GM18519 (cell line): ENCODE data around the gene PROCA1.

ENCODE experiments used
- ATAC-seq: cut with Tn5 transposase; IDR thresholded peaks from one replicate; pipeline ENCODE4 v1.9.1; 2021; ENCODE audit warnings: mild to moderate bottlenecking, moderate library complexity; ENCODE audit not compliant: unreplicated experiment, low FRiP score

Gene PROCA1

DNA sequence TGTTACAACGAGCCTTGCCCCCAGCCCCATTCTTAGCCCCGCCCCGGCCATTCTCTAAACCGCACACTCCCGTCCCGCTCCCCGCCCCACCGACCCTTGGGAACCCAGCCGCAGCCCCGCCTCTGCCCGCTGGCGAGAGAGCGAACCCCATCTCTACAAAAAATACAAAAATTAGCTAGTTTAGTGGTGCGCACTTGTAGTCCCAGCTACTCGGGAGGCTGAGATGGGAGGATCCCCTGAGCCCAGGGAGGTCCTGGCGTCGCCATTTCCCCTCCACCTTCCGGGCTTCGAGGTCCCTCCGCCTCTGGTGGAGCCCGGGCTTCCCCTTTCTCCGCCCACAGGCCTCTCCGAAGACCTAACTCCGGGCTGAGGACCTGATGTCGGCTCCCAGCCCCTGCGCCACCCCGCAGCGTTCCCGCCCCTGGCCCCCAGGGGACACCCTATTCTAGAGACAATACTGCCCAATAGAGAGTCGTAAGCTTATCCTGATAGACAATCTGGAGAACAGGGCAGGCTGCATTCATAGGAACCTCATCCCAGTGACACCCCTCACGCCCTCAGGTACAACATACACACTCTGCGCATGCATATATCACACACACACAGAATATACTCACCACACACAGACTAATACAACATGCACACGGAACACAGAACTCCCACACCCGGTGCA is 480 bp upstream of the PROCA1 start:
- ATAC-seq = no peak

- peak; percentile 42 for ATAC-seq
Observed at GRCh38 chr17:28710861-28711722, 596 bp downstream of the PROCA1 start.

- ATAC-seq = no peak
Observed at GRCh38 chr17:28707339-28707720, 4.4 kb downstream of the PROCA1 start.

- ATAC-seq = no peak
Observed at GRCh38 chr17:28706471-28707338, 5.0 kb downstream of the PROCA1 start.

DNA sequence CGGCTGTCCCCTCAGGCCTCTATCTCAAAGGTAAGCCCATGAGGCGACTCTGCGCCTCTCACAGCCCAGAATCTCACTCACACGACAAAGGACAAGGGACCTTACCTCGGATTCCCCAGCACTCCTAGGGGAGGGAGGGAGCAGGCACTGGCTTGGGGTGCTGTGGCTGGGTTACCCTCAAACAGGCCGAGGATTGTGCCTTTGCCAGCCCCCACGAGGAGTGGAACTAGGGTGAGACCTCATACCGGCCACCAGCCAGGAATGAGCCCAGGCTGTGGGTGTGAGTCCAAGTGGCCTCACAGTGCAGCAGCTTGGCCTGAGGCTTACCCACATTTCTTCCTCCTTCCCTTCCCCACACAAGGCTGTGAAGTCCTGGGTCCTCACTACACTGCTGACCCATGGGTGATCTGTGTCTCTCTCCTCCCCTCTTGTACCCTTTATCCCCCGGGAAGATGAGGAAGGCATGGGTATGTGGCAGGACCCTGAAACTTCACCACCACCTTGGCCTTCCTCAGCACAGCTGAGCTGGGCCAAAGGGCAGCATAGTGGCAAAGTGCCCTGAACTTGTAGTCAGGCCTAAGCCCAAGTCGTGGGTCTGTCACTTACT is 5.9 kb downstream of the PROCA1 start:
- ATAC-seq = no peak

GRCh38 chr17:28705074-28705659 is 6.5 kb downstream of the PROCA1 start:
- ATAC-seq = no peak

DNA sequence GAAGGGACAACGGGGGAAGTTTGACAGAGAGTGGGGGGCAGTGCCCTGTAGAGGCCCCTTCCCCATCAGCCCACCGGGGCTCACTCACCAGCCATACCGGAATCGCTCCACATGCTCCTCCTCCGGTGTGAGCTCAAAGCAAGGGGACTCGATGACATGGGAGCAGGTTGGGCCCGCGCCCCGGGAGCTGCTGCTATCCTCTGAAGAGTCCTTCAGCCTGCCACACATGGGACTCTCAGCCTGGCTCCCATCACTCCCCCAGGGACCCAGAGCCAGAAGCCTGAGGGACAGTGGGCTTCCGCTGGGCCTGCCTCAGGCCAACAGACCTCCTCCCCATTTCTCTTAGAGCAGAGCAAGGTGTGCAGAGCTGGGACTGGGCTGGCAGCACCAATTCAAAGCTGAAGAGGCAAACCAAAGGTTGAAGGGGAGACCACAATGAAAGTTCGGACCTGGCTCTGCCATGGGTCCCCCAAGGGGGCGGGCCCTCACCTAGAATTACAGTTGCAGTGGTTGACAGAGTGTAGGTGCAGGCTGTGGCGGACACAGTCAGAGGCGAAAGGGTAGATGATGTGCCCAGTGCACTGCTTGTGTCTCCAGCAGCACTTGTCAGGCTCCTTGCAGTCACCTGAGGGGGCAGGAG is 7.3 kb downstream of the PROCA1 start:
- ATAC-seq = no peak

DNA sequence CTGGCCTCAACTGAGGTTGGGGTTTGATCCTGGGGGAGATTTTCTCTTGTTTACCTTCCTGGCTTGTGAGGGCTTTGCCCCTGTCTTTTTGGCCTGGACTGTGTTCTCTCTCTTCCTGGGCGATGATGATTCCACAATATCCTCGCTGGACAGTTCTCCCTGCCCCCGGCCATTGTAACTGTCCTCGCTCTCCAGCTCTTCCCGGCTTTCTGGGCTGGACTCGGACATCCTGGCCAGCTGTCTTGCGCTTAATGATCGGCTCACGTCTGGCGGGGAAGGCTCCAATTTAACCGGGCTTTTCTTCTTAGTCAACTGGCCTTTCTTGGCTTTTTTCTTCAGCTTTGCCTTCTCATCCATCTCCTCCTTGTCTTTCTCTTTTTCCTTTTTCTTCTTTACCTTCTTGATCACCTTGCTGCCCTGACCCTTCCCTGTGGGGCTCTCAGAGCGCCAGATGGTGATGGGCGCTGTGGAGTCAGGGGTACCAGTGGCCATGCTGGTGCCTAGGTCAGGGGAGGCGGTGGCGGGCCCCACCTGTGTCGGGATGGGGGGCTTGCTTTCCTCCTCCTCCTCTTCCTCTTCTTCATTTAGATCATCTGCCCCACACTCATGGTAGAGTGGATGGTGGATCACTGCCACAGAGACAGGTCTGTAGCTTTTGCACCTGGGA is 8.0 kb downstream of the PROCA1 start:
- ATAC-seq = no peak

GRCh38 chr17:28702752-28703150 is 8.9 kb downstream of the PROCA1 start:
- ATAC-seq = no peak

DNA sequence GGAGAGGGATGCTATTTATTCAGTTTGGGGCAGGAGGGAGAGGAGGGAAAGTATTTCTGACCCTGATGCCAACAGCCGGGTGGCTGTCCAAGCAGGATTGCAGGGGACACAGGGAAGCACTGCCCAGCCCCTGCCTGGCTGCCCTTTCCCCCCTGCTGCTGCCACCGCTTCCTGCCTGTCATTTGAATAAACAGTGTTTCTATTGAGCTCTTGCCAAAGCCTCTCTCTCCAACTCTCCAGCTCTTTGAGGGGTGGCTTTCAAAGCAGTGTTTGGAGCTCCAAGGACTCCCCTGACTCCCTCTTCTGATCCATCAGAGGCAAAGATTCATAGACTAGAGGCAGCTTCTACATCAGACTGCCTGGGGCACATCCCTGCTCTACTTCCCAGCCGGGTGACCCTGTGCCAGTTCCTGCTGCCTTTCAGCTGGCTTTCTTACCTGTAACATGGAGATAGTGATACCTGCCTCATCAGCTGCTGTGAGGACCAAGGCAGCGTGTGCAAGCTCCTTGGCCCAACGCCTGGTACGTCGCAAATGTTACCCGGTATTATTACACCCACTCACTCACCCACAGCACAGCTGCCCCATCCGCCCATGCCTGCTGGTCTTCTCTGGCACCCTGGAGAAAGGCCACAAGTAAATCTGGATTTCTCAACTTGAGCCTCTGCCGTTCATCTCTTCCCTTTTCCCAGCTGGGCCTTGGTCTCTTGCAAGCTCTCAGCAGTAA is 9.5 kb downstream of the PROCA1 start:
- ATAC-seq = no peak

DNA sequence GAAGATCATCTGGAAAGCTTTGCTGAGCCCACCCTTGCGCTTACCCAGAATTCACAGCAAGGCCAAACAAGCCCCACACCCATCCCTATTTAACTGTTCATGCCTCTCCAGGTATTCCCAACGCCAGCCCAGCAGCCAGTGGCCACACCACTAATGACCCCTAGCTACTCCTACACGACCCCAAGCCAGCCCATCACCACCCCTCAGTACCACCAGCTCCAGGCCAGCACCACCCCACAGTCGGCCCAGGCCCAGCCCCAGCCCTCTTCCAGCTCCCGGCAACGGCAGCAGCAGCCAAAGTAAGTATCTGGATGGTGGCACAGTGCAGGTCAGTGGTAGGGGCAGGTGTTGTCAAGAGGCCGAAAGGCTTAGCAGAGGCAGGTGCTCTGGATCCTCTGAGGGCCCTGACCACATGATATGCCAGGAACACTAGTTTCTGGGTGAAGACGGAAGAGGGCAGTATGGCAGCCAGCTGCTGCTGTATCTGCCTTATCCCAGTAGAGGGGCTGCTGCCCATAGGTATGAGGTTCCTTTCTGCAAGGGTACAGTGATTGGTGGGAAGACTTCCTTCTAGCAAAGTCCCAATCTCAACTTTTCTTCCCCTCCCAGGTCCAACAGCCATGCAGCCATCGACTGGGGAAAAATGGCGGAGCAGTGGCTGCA is 10.7 kb downstream of the PROCA1 start:
- no peak for ATAC-seq

DNA sequence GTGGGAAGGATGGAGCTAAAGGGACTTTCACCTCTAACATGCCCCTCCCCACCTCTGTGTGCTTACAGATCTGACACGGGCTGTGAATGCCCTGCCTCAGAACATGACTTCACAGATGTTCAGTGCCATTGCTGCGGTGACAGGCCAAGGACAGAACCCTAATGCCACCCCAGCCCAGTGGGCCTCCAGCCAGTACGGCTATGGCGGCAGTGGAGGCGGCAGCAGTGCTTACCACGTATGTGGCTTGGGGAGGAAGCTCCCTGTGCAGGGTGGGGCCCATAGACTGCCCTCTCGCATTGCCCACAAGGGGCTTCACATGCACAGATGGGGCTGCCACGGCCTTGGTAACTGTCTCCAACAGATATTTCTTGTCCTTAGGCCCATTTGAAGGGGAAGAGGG is 11.4 kb downstream of the PROCA1 start:
- no peak for ATAC-seq

GRCh38 chr17:28698253-28698941 is 13.3 kb downstream of the PROCA1 start:
- ATAC-seq = no peak

- no peak for ATAC-seq
Observed at GRCh38 chr17:28693869-28694268, 17.8 kb downstream of the PROCA1 start.

- ATAC-seq = no peak
Observed at GRCh38 chr17:28689011-28689410, 22.7 kb downstream of the PROCA1 start.

GRCh38 chr17:28688481-28688880 is 23.2 kb downstream of the PROCA1 start:
- no peak for ATAC-seq

- no peak for ATAC-seq
Observed at GRCh38 chr17:28686296-28686695, 25.4 kb downstream of the PROCA1 start.

DNA sequence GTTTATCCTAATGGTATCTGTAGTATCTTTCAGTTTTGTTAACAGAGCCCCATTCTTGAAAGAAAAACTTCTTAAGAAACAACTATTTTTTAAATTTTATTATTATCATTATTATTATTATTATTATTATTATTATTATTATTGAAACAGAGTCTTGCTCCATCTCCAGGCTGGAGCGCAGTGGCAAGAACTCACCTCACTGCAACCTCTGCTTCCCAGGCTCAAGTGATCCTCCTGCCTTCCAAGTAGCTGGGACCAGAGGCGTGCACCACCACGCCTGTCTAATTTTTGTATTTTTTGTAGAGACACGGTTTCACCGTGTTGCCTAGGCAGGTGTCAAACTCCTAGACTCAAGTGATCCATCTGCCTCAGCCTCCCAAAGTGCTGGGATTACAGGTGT is 26.3 kb downstream of the PROCA1 start:
- no peak for ATAC-seq
